Uterus (tissue), 4 donors: Measurements from ENCODE around the gene MAPK8IP1. TPM values are rescaled to one million over a fixed set of nuclear protein-coding genes. Genes with fewer than 3 reads are reported as not detected.

Source experiments
- DNase-seq, 2 donors: peaks; one replicate each; pipeline ENCODE4 v3.0.0-alpha.2; 2019 to 2020
- H3K27ac ChIP-seq, 2 donors: fragments of 200-600 bp; sonication (generic); 1 replicate in 1 of 2; 2 replicates in 1 of 2; pipeline ENCODE4 v1.5.1; 2016 to 2018
- H3K27me3 ChIP-seq, 2 donors: fragments of 200-600 bp; sonication (generic); one replicate each; pipeline ENCODE4 v1.5.1; 2018 to 2019; ENCODE audit warnings: control low read depth in 1 of 2
- H3K36me3 ChIP-seq, 2 donors: fragments of 200-600 bp; sonication (generic); one replicate each; pipeline ENCODE4 v1.5.1; 2019; ENCODE audit warnings: control low read depth in 1 of 2
- H3K4me1 ChIP-seq, 2 donors: fragments of 200-600 bp; sonication (generic); one replicate each; pipeline ENCODE4 v1.5.1; 2018 to 2019; ENCODE audit warnings: control low read depth in 1 of 2
- H3K4me3 ChIP-seq, 2 donors: fragments of 200-600 bp; sonication (generic); 1 replicate in 1 of 2; 2 replicates in 1 of 2; pipeline ENCODE4 v1.5.1; 2018 to 2019; ENCODE audit warnings: mild to moderate bottlenecking in 1 of 2
- H3K9me3 ChIP-seq, 2 donors: fragments of 200-600 bp; sonication (generic); one replicate each; pipeline ENCODE4 v1.5.1; 2019; ENCODE audit warnings: control low read depth in 1 of 2
- CTCF ChIP-seq, 4 experiments: fragments of 200-600 bp in 2 of 4; fragments of 450-650 bp in 2 of 4; sonication (generic) in 2 of 4; IDR thresholded peaks; one replicate each; pipeline ENCODE4 v1.5.1; 2016 to 2019; ENCODE audit warnings: antibody characterized with exemption in 4 of 4, mild to moderate bottlenecking in 2 of 4, moderate library complexity in 1 of 4
- POLR2A ChIP-seq, 2 donors: fragments of 450-650 bp; IDR thresholded peaks; one replicate each; pipeline ENCODE4 v1.6.1; 2016; ENCODE audit warnings: antibody characterized with exemption in 2 of 2, mild to moderate bottlenecking in 1 of 2, moderate library complexity in 1 of 2
- intact Hi-C: fragments of 100-400 bp; cut with DNase I; formaldehyde crosslinking; loops from one replicate; pipeline ENCODE4 v1.15.1; 2023; ENCODE audit warnings: low total_unique reads
- total RNA-seq, 4 donors: library from RNA; depleted of rRNA in 3 of 4; stranded (reverse); fragments of >200 nt in 3 of 4; gene quantifications; one replicate each; pipeline versions ENCODE4 v1.1.0 to v1.2.4, GENCODE V29; 2014 to 2023
- donor health status: DM: yes; HTN: yes; CAD: no.

MAPK8IP1 gene
- total RNA-seq, 4 donors from 2014 or later = 2.1 to 29.9 (median 20.0) TPM

- Histone ChIP-seq H3K36me3 (no peaks in the 10 kb centered on the region), H3K27me3 (no peaks in the 10 kb centered on the region), H3K27ac (no peak overlapping the region), H3K4me1 (no peaks in the 10 kb centered on the region), H3K9me3 (no peaks in the 10 kb centered on the region), H3K4me3 (no peak overlapping the region)
- intact Hi-C loops = no loop called here
- no peak for DNase-seq
- no peak for TF ChIP-seq CTCF (IDR thresholded peaks at IDR 0.05)
- no peak for TF ChIP-seq POLR2A (IDR thresholded peaks at IDR 0.05)
Observed at GRCh38 chr11:45909594-45910475, 24.4 kb downstream of the MAPK8IP1 start.

GRCh38 chr11:45910623-45911022, 25.2 kb downstream of the MAPK8IP1 start:
- Histone ChIP-seq H3K9me3 (no peaks in the 10 kb centered on the region), H3K27me3 (no peaks in the 10 kb centered on the region), H3K4me1 (no peaks in the 10 kb centered on the region), H3K4me3 (no peak overlapping the region), H3K27ac (no peak overlapping the region), H3K36me3 (no peaks in the 10 kb centered on the region)
- intact Hi-C loops = no loop called here
- no peak for DNase-seq
- TF ChIP-seq POLR2A (IDR thresholded peaks at IDR 0.05) = no peak
- no peak for TF ChIP-seq CTCF (IDR thresholded peaks at IDR 0.05)

GRCh38 chr11:45913514-45913913, 28.1 kb downstream of the MAPK8IP1 start:
- Histone ChIP-seq H3K4me1 (peaks cover 4 to 7% of the 10 kb centered on the region in 2 donors), H3K36me3 (no peaks in the 10 kb centered on the region), H3K9me3 (no peaks in the 10 kb centered on the region), H3K27me3 (no peaks in the 10 kb centered on the region), H3K27ac (no peak overlapping the region), H3K4me3 (no peak overlapping the region)
- no peak for DNase-seq
- intact Hi-C loops = no loop called here
- TF ChIP-seq CTCF (IDR thresholded peaks at IDR 0.05) = no peak
- no peak for TF ChIP-seq POLR2A (IDR thresholded peaks at IDR 0.05)

GRCh38 chr11:45913942-45914635, 28.6 kb downstream of the MAPK8IP1 start:
- no peak for DNase-seq
- Histone ChIP-seq H3K9me3 (no peaks in the 10 kb centered on the region), H3K4me3 (no peak overlapping the region), H3K4me1 (peaks cover 4 to 7% of the 10 kb centered on the region in 2 donors), H3K27ac (no peak overlapping the region), H3K36me3 (no peaks in the 10 kb centered on the region), H3K27me3 (no peaks in the 10 kb centered on the region)
- intact Hi-C loops = no loop called here
- no peak for TF ChIP-seq CTCF (IDR thresholded peaks at IDR 0.05)
- no peak for TF ChIP-seq POLR2A (IDR thresholded peaks at IDR 0.05)

- TF ChIP-seq POLR2A (IDR thresholded peaks at IDR 0.05) = no peak
- TF ChIP-seq CTCF (IDR thresholded peaks at IDR 0.05) = no peak
- intact Hi-C loops = loop anchor here (5.0 kb wide), 1 partner anchor 68 kb away; the partner anchor contains the start of gene CRY2
- Histone ChIP-seq H3K9me3 (no peaks in the 10 kb centered on the region), H3K4me1 (peaks cover 4 to 7% of the 10 kb centered on the region in 2 donors), H3K27ac (no peak overlapping the region), H3K36me3 (no peaks in the 10 kb centered on the region), H3K4me3 (no peak overlapping the region), H3K27me3 (no peaks in the 10 kb centered on the region)
- DNase-seq = no peak
Observed at GRCh38 chr11:45915446-45915845, 30.0 kb downstream of the MAPK8IP1 start.
